KOPT-K1 (cell line): ENCODE measurements around the gene ATXN10.
"Not testable (repeated sequence)": the region's sequence is repeated elsewhere in the genome, so short reads cannot be mapped to it uniquely, and the experiment has no call there.

Experiments used
- H3K27ac ChIP-seq: fragments of 200-600 bp; sonication (generic); 2 replicates; pipeline ENCODE4 v1.5.1; 2016; ENCODE audit warnings: antibody characterized with exemption, mild to moderate bottlenecking, low read depth, low read length; ENCODE audit not compliant: poor library complexity, severe bottlenecking
- H3K36me3 ChIP-seq: fragments of 200-600 bp; sonication (generic); 2 replicates; pipeline ENCODE4 v1.5.1; 2017; ENCODE audit warnings: antibody characterized with exemption, mild to moderate bottlenecking, low read length, moderate library complexity; ENCODE audit not compliant: insufficient read depth
- H3K9me3 ChIP-seq: fragments of 200-600 bp; sonication (generic); 2 replicates; pipeline ENCODE4 v1.5.1; 2017; ENCODE audit warnings: antibody characterized with exemption, low read length, mild to moderate bottlenecking; ENCODE audit not compliant: insufficient read depth, poor library complexity, severe bottlenecking

Gene ATXN10

GRCh38 chr22:45682773-45683172 lies 11.1 kb downstream of the ATXN10 start:
- not testable (repeated sequence) for H3K9me3 ChIP-seq, H3K36me3 ChIP-seq, H3K27ac ChIP-seq

- H3K9me3 ChIP-seq = no peaks in the 10 kb centered on the region
- peaks cover 3% of the 10 kb centered on the region; the same call in 1 of the 2 replicates for H3K36me3 ChIP-seq
- no peak overlapping the region for H3K27ac ChIP-seq
Measured at GRCh38 chr22:45683248-45683647, 11.6 kb downstream of the ATXN10 start.

- H3K36me3 ChIP-seq = no peaks in the 10 kb centered on the region
- no peaks in the 10 kb centered on the region for H3K9me3 ChIP-seq
- no peak overlapping the region for H3K27ac ChIP-seq
Measured at GRCh38 chr22:45683680-45684079, 12.0 kb downstream of the ATXN10 start.

GRCh38 chr22:45684169-45684568 lies 12.5 kb downstream of the ATXN10 start:
- H3K9me3 ChIP-seq = no peaks in the 10 kb centered on the region
- no peak overlapping the region for H3K27ac ChIP-seq
- H3K36me3 ChIP-seq = 0 out of 2 replicates have a peak, but pooled peaks cover 2% of the 10 kb centered on the region

- H3K36me3 ChIP-seq = peaks cover 10% of the 10 kb centered on the region; the same call in 1 of the 2 replicates
- H3K27ac ChIP-seq = no peak overlapping the region
- no peaks in the 10 kb centered on the region for H3K9me3 ChIP-seq
Measured at GRCh38 chr22:45684752-45685574, 13.3 kb downstream of the ATXN10 start.

- Histone ChIP-seq H3K36me3 (peaks cover 18% of the 10 kb centered on the region), H3K9me3 (no peaks in the 10 kb centered on the region), H3K27ac (no peak overlapping the region)
Measured at GRCh38 chr22:45686004-45686403, 14.4 kb downstream of the ATXN10 start.

GRCh38 chr22:45686836-45687235 lies 15.2 kb downstream of the ATXN10 start:
- H3K27ac ChIP-seq = no peak overlapping the region
- H3K36me3 ChIP-seq = peaks cover 26% of the 10 kb centered on the region
- H3K9me3 ChIP-seq = no peaks in the 10 kb centered on the region

GRCh38 chr22:45688600-45689080 lies 17.0 kb downstream of the ATXN10 start:
- no peak overlapping the region for H3K27ac ChIP-seq
- no peaks in the 10 kb centered on the region for H3K9me3 ChIP-seq
- H3K36me3 ChIP-seq = peaks cover 44% of the 10 kb centered on the region

- peaks cover 50% of the 10 kb centered on the region for H3K36me3 ChIP-seq
- no peak overlapping the region for H3K27ac ChIP-seq
- H3K9me3 ChIP-seq = no peaks in the 10 kb centered on the region
Measured at GRCh38 chr22:45689211-45689610, 17.6 kb downstream of the ATXN10 start.

- no peaks in the 10 kb centered on the region for H3K9me3 ChIP-seq
- no peak overlapping the region for H3K27ac ChIP-seq
- H3K36me3 ChIP-seq = peaks cover 58% of the 10 kb centered on the region
Measured at GRCh38 chr22:45690008-45690407, 18.4 kb downstream of the ATXN10 start.

GRCh38 chr22:45692549-45692948 lies 20.9 kb downstream of the ATXN10 start:
- H3K36me3 ChIP-seq = peaks cover 82% of the 10 kb centered on the region
- H3K27ac ChIP-seq = no peak overlapping the region
- H3K9me3 ChIP-seq = no peaks in the 10 kb centered on the region

GRCh38 chr22:45693835-45694234 lies 22.2 kb downstream of the ATXN10 start:
- peaks cover 91% of the 10 kb centered on the region for H3K36me3 ChIP-seq
- H3K27ac ChIP-seq = no peak overlapping the region
- no peaks in the 10 kb centered on the region for H3K9me3 ChIP-seq

- Histone ChIP-seq H3K27ac (no peak overlapping the region), H3K36me3 (peaks cover 82% of the 10 kb centered on the region), H3K9me3 (no peaks in the 10 kb centered on the region)
Measured at GRCh38 chr22:45696227-45696626, 24.6 kb downstream of the ATXN10 start.

- H3K27ac ChIP-seq = no peak overlapping the region
- no peaks in the 10 kb centered on the region for H3K9me3 ChIP-seq
- H3K36me3 ChIP-seq = peaks cover 82% of the 10 kb centered on the region
Measured at GRCh38 chr22:45698094-45698493, 26.5 kb downstream of the ATXN10 start.

GRCh38 chr22:45702981-45703380 lies 31.3 kb downstream of the ATXN10 start:
- Histone ChIP-seq H3K36me3 (peaks cover 83% of the 10 kb centered on the region), H3K9me3 (no peaks in the 10 kb centered on the region), H3K27ac (no peak overlapping the region)

- H3K36me3 ChIP-seq = peaks cover 85% of the 10 kb centered on the region
- H3K27ac ChIP-seq = no peak overlapping the region
- H3K9me3 ChIP-seq = no peaks in the 10 kb centered on the region
Measured at GRCh38 chr22:45703758-45704157, 32.1 kb downstream of the ATXN10 start.
